NCI-H524 (cell line): ENCODE measurements around the gene TYW1.
"Not testable (repeated sequence)": the region's sequence is repeated elsewhere in the genome, so short reads cannot be mapped to it uniquely, and the experiment has no call there.

Experiments
- DNase-seq, 2 experiments: peaks; one replicate each; lab custom pipeline; 2025; lab: John Stamatoyannopoulos, UW

Gene TYW1

DNA sequence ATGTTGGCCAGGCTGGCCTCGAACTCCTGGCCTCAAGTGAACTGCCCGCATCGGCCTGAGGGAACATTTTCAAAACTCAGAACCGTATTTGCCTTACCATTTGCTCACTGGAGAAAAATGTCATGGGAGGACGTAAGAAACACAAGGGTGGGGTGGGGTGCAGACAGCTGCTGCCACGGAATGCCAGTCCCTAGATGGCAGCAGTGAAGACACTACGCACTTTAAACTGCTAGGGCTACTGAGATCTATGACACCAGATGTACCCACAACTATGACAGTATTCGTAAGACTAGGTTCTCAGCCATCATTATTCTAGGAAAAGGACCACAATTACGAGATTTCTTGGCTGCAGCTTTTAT is 2.0 kb upstream of the TYW1 start:
- peak; percentile 25 to 64 for DNase-seq

DNA sequence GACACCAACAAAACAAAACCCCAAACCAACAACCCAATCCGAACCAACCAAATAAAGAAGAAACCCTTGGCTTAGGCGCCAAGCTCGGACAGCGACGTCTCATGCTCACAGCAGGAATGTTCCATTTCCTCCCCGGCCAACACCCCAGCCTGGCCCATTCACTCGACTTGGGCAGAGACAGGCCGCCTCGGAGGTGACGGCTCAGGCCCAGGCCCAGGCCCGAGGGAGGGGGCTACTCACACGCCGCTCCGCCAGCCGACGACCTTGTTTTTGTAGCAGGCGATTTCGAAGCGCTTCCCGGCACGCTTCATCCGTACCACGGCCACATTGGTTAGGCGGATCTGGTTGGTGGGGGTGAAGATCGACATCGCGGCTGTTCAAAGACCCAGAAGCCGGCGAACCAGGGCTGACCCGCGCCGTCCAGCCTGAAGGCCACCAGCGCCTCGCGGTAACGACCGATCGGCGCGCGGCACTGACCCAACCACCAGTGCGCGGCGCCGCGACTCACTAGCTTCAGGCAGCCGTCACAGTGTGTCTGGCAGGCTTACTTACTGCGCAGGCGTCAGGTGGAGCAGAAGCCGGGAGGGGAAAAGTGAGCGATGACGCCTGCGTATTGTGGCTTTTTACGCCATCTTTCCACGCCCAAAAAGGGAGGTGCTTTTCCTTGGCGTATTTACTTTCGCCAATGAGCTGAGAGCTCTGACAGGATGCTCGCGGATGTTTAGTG is 1.4 kb upstream of the TYW1 start, which contains the start of gene SBDS:
Gene SBDS (minus strand): TSS at position 537 of the 727 bp plus-strand sequence. CDS start 169 bp downstream, at position 368.
- DNase-seq, result peak; percentile 93 to 98

DNA sequence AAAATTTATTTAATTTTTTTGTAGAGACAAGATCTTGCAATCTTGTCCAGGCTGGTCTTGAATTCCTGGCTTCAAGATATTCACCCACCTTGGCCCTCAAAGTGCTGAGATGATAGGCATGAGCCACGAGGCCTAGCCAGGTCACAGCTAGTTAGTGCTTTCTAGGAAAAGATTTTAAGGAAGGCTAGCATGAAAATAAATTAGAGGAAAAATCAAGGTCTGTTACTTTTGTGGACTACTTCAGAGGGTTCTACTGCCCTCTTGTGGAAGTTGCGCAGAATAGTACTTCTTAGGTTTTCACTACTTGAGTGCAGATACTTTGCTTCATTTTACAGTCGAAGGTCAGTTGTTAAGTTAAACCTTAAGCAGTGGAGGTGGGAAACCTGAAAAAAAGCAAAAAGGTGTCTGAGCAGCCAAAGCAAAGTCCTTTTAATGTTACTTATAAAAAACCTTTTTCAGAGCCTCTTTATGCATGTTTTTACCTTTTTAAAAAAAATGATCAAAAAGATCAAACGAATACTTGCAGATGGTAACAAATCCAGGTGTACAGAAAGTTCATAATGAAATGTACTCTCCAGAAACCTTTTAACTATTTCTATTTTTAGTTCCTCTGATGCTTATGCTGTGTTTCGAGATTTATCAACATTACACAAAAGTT is 4.1 kb downstream of the TYW1 start:
- DNase-seq, result peak in 1 of 2 experiments; percentile 30

DNA sequence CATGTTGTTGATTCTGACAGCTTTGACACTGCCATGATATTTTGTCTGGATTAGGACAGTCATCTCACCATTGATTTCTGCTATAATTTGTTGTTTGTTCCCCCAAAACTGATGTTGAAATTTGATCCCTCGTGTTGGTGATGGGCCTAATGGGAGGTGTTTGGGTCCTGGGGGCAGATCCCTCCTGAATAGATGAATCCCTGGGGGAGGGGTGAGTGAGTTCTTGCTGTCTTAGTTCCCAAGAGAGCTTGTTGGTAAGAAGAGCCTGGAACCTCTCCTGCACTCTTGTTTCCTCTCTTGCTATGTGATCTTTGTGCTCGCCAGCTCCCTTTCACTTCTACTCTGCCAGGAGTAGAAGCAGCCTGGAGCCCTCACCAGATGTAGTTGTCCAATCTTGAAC is 7.5 kb downstream of the TYW1 start:
- DNase-seq, result not testable (repeated sequence)

DNA sequence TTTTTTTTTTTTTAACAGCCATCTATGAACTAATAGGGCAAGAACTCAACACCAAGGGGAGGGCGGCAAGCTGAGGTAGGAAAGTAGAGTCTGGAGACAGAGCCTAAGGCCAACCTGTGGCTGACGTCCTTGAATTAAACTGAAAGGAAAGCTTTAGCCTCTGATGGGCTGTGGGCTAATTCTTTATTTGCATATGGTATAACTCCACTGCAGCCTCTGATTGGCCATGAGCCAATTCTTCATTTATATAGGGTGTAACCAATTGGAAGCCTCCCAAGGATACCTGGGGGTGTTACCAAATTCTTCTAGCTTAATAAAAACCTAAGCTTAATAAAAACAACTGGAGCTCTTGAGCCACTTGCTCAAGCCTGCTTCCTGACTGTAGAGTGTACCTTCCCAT is 10.3 kb downstream of the TYW1 start:
- no peak for DNase-seq

DNA sequence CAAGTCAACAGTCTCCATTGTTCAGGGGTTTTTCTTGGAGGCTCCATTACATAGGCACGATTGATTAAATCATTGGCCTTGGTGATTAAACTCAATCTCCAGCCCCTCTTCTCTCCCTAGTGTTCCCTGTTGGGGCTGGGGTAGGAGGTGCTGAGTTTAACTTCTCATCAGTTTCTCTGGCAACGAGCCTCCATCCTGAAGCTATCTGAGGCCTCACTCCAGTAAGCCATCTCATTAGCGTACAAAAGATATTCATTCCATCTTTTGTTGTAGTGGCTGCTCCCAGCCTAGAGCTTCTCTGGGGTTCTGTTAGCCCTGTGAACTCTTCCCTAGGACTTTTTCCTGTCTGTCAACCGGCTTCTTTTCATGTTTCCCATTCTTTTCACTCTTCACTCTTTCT is 11.6 kb downstream of the TYW1 start:
- no peak for DNase-seq

DNA sequence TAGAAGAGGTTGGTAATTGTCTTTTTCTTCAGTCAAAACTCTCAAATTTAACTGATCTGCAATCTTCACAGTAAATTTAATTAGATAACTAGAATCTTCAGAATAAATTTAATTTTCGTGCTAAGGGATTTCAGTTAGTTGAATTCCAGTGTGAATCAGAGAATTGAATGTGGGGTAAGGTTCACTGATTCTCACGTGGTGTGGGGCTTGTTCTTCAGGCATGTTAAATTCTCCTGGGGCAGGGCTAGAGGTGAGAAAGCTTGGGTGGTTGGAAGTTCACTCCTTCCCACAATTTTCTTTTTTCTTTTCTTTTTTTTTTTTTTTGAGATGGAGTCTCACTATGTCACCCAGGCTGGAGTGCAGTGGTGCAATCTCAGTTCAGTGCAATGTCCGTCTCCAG is 13.0 kb downstream of the TYW1 start:
- DNase-seq, result not testable (repeated sequence)

DNA sequence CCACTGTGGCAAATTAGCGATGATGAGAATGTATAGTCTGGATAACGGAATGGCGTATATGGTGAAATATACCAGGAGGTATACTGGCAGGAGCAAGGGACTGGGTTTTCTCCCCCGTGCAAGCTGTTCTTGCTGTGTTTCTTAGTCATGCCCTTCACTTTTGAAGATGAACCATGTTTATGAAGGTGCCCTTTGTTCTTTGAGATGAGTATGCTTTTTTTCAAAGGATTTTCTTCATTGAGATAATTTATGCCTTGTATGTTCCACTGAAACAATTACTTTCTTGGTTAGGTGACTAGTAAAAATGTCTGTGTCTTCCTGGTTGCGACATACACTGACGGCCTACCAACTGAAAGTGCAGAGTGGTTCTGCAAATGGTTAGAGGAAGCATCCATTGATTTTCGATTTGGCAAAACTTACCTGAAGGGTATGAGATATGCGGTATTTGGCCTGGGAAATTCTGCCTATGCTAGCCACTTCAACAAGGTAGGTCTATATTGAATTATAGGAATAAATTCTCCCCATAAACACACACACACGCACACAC is 17.5 kb downstream of the TYW1 start:
- not testable (repeated sequence) for DNase-seq

DNA sequence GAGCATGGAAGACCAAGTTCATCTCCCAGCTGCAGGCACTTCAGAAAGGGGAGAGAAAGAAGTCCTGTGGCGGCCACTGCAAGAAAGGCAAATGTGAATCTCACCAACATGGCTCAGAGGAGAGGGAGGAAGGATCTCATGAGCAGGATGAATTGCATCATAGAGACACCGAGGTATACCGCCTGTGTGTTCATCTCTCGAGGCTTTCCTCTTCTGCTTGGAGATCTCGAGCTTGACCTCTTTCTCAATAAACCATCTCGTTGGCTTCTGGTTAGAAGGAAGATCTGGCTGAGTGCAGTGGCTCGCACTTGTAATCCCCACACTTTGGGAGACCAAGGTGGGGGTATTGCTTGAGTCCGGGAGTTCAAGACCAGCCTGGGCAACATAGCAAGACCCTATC is 21.3 kb downstream of the TYW1 start:
- DNase-seq, result not testable (repeated sequence)

DNA sequence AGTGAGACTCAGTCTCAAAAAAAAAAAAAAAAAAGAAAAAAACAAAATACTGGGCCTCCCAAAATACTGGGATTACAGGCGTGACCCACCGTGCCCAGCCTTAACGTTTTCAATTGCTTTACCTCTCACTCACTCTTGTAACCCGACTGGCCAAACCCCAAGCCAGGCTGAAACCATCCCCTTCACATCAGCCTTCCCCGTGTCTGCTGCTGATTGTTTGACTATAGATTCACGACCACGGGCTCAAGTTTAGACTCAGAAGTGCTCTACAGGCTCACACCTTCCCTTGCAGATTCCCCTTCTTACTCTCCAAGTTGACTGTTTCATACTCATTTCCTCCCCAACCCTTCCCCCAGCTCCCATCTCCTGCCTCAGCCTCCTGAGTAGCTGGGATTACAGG is 22.3 kb downstream of the TYW1 start:
- DNase-seq, result no peak

DNA sequence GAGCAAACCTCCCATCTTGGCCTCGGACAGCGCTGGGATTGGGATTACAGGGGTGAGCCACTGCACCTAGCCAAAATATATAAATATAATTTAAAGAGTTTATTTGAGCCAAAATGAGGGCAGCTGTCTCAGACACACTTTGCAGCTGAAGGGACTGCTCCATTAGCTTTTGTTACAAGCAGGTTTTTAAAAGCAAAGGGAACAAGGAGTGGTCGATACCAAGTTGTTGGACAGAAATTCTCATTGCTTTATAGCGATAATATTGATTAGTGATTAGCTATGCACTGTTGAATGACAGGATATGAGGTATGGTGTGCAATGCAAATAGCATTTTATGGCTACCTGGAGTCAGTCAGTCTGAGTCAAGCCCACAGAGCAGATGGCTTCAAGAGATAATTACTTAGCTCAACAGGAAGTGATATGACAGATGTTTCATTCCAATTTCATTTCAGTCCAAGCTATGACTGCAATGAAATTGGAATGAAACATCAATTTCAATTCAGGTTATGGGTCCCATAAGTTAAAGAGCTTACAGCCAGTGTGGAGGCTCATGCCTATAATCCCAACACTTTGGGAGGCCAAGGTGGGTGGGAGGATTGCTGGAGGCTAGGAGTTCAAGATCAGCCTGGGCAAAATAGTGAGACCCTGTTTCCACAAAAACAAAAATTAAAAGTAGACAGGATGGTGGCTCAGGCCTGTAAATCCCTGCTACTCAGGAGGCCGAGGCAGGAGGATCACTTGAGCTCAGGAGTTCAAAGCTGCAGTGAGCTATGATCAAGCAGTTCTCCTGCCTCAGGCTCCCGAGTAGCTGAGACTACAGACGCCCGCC is 23.1 kb downstream of the TYW1 start:
- DNase-seq, result peak; percentile 58 to 86

DNA sequence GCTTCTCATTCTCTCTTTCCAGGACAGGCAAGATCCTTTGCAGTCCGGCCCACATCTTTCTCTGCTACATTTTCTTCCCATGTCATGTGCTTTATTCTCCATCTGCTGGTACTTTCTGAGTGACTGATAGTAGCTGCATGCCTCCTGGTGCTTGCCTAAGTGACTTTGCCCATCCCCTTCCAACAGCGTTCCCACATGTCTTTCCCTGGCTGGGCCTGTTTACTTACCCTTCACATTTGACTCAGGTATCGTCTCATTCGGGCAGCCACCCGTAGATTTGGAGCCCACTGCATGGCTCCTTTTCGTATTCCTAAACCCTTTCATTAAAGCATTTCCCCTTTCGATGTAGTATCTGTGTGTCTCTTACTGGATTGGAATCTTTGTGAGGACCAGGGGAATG is 24.6 kb downstream of the TYW1 start:
- no peak for DNase-seq

DNA sequence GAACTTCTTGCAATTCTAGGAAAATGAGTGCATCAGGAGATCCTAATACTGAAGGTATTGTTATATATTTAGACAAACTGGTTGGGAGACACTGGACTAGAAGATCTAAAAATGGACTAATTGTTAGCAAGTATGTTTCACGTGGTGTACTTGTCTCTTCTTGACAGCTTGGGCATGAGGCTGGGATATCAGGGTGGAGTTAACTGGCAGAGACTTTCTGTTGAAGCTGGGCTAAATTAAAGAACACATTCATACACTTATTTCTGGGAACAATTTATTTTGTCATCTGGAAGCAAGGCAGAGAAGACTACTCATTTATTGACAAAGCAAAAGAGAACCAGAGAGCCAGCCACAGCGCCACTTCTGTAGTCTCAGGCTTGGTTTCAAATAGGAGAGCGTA is 25.9 kb downstream of the TYW1 start:
- no peak for DNase-seq

DNA sequence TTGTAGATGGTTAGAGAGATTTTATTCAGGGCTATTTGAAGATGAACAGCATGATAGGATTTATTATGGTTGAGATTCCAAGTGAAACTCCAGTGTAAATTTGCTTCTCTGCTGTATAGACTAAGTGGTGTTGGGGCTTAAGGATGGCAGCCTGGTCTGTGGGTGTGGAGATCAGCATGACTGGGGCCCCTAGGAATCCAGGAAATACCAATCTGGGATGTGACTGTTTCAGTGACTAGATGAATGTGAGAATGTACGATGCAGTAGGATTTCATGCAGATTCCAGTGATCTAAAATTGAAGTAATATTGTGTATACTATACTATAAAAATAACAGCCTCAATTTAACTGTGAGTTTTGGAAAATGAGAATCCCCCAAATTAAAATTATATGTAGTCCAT is 28.8 kb downstream of the TYW1 start:
- not testable (repeated sequence) for DNase-seq

DNA sequence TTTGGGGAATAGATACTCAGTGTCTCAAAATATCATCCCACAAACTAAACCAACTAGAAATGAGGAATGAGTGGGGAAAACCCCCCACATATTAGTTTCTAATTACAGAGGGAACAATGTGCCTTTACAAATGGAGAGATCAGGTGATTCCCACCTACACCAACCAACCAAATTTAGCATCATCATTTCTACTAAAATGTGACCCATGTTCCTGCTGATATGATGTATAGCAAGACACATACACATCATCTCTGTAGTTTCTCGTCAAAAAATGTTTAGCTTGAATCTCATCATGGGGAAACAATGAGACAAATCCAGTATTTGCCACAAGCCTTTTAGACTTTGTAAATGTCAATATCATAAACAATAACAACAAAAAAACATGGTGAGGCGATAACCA is 35.1 kb downstream of the TYW1 start:
- DNase-seq, result not testable (repeated sequence)

DNA sequence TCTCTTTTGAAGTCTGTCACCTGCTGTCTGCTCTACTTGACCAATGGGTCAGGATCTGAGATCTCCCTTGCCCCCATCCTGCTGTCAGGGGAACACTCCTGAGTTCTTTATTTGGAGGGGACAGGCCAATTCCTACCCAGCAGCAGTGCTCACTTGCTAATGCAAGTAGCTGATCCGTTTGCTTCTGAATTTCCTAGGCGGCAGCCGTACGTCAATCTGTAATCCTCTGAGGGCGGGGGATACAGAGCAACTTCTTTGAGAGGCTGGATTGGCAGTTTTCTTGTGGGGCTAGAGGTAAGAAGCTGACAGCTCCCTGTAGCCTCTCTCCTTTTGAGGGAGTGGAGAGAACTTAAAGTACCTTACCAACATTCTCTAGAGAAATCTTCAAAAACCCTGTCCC is 36.6 kb downstream of the TYW1 start:
- DNase-seq, result no peak

DNA sequence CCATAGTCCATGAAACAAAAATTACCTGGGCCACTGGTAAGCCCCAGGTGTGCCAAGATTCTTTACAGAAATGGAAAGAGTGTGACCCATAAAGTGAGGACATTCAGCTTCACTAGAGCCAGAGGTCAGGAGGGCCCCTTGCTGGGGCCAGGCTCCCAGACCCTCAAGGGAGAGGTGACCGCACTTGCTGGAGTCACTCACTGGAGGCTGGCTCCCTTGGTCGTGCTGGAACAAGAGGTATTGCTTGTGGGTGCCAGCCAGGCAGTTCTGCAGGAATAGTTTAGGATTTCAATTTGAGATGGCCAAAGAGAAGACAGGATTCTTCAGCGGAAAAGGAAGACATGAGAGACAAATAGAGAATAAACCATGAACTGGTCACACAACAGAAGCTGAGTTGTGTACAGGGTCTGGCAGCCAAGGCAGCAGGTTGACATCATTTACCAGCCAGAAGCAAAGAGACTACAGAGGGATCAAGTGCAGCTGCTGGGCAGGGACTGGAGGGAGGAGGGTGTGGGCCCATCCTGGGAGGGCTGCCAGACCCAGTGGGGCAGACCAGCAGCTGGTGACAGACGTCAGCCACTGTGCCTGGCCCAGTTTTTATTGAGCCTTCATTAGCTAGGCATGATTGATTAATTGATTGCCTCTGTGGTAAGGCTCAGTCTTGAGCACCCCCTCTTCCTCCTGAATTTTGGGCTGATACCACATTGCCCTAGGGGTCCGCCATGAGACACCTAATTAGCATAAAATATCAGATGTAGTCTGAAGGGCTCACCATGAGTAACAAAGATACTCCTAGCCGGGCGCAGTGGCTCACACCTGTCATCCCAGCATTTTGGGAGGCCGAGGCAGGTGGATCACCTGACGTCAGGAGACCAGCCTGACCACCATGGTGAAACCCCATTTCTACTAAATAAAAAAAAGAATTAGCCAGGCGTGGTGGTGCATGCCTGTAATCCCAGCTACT is 40.1 kb downstream of the TYW1 start:
- peak in 1 of 2 experiments; percentile 41 for DNase-seq

DNA sequence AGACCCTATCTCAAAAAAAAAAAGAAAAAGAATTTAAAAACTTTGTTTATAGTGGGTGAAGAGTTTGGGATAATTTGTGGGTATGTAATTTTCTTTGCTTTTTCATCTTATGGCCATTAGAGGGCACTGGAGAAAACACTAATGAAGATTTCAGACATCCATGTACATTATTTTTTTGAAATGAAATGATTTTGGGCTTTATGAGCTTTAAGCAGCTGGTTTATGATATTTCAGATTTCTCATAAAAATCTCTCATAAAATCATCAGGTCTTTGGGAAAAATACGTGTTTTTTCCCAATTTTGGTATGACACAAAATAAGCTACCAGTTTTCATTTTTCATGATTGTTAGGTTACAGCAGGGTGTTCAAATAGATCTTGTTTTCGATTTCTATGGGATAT is 44.2 kb downstream of the TYW1 start:
- not testable (repeated sequence) for DNase-seq

DNA sequence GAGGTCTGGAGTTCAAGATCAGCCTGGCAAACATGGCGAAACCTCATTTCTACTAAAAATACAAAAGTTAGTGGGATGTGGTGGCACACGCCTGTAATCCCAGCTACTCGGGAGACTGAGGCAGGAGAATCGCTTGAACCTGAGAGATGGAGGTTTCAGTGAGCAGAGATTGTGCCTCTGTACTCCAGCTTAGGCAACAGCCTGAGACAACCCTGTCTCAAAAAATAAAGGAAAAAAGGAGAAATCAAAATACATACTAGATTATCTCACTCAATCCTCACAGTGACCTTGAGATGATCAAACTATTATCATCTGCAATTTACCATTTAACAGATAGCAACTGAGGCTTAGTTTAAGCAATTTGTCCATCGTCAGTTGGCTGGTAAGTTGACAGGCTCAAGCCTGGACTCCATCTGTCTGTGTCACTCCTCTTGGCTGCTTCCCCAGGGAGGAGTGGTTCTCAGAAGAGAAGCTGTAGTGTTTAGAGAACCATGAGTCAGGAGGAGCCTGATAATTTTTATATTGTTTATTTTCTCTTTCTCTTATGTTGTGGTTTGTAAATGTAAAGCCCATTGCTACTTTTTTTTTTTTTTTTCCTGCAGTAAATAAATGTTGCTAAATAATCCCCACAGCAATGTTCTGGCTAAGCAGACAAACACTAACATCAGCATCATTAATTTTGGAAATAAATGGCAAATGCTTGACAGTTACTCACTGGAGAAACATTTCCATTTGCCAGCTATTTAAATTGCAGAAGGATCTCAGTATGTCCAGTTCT is 46.3 kb downstream of the TYW1 start:
- peak; percentile 1 to 45 for DNase-seq

DNA sequence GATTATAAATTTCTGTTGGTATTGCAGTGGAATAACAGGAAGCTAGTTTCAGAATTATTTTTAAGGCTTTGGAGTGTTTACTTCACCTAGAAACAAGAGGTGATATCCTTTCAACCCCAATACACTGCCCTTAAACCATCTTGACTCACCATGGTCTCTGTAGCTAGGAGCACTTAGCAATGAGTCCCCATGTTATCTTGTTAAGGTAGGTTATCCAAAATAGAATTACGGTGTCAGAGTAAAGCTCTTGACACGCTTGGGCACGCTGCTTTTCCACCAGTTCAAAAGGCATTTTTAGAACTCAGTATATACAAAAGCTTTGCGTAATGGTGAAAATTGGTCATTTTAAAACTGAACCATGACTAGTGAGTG is 46.9 kb downstream of the TYW1 start:
- DNase-seq, result not testable (repeated sequence)
